ENCODE data around the gene RANBP3L. TPM values are rescaled to one million over a fixed set of nuclear protein-coding genes. Genes with fewer than 3 reads are reported as not detected.

The RANBP3L gene
- total and polyA plus RNA-seq, 9 of the 15 experiments (the other 6 are each of a cell fraction or from before 2014, with no cell fraction given) = 0.01 to 0.06 TPM; not detected in 7

DNA sequence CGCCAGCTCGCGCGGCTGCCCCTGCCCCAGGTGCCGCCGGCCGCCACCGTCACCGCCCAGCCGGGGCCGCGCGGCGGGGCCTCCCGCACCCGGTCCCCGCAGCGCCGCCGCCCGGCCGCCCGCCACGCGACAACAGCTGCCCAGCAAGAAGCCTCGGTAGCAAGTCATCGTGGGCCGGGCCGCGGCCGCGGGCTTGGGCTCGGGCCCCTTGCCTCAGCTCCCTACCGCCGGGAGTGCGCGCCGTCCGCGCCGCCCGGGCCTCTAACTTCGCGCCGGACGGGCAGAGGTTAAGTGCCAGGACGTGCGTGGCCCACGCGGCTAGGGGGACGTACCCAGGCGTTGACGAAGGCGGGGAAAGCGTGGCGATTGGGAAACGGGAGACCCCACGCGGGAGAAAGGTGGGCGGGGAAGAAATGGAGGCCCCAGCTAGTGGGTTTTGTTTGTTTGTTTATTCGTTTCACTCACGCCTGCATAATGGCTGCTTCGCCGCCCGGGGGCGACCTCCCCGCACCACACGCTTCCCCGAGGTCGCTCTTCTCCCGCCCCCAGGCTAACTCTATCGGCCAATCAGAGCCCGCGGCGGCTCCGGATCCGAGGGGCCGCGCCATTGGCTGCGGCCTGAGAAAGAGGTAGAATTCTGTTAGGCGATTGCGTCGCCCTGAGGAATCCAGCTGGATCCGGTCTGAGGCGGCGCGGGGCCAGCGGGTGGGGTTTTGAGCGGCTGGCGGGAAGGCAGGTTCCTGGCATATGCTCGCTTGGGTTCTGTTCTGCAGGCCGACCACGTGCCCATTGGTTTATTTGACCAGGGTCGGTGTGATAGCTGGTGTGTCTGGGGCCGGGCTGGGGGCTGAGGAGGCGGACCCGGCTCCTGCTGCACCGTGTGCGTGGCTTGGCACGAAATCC lies 59.8 kb downstream of the RANBP3L start, which contains the start of gene NADK2 (continued):
- TF ChIP-seq MYC (IDR thresholded peaks at IDR 0.05; ENCODE audit: low read depth, low read length) (peak; percentile 92), MYC (CRISPR knock-in tag; IDR thresholded peaks at IDR 0.05; ENCODE audit: borderline replicate concordance, low read depth) (peak; percentile 76; the same call in 1 of the 2 replicates), SLC30A9 (CRISPR knock-in tag; IDR thresholded peaks at IDR 0.05) (0 out of 2 replicates have a peak, but pooled peaks have one; percentile 37), POLR3G (IDR thresholded peaks at IDR 0.05; ENCODE audit: extremely low read depth, insufficient read length, insufficient replicate concordance) (no peak), HNRNPK (IDR thresholded peaks at IDR 0.05; ENCODE audit: low read depth, low read length, poor library complexity, severe bottlenecking) (peak; percentile 56), SMARCB1 (IDR thresholded peaks at IDR 0.05; ENCODE audit: insufficient read length, low read depth) (no peak), ARID2 (IDR thresholded peaks at IDR 0.05) (no peak), ETV1 (tag; conservative IDR thresholded peaks at IDR 0.05; ENCODE audit: low read depth) (peak; percentile 68; the same call in 1 of the 2 replicates), ZNF764 (CRISPR knock-in tag; IDR thresholded peaks at IDR 0.05; ENCODE audit: low read depth) (no peak), HLTF (IDR thresholded peaks at IDR 0.05) (peak; percentile 27; the same call in 1 of the 2 replicates), ZNF282 (CRISPR knock-in tag; IDR thresholded peaks at IDR 0.05) (peak; percentile 95), RAD21 (CRISPR knock-in tag; conservative IDR thresholded peaks at IDR 0.05 in 1 of 2, IDR thresholded peaks at IDR 0.05 in 1 of 2) (peak; percentile 53 to 65), ZNF12 (CRISPR knock-in tag; IDR thresholded peaks at IDR 0.05) (peak; percentile 72; the same call in 1 of the 2 replicates), ZNF324 (CRISPR knock-in tag; IDR thresholded peaks at IDR 0.05) (peak; percentile 60; the same call in 1 of the 2 replicates), ZNF75A (CRISPR knock-in tag; IDR thresholded peaks at IDR 0.05) (no peak), HDAC8 (tag; IDR thresholded peaks at IDR 0.05) (peak; percentile 96), RBM34 (IDR thresholded peaks at IDR 0.05; ENCODE audit: borderline replicate concordance, insufficient read depth, low read length) (no peak), CCNT2 (IDR thresholded peaks at IDR 0.05; ENCODE audit: borderline replicate concordance, extremely low read depth, insufficient read length, low read depth, low read length) (peak; percentile 17), TOE1 (IDR thresholded peaks at IDR 0.05; ENCODE audit: borderline replicate concordance) (0 out of 2 replicates have a peak, but pooled peaks have one; percentile 57), TOE1 (CRISPR knock-in tag; IDR thresholded peaks at IDR 0.05; ENCODE audit: borderline replicate concordance, low read depth) (no peak)
- TF ChIP-seq, protein P1, sequence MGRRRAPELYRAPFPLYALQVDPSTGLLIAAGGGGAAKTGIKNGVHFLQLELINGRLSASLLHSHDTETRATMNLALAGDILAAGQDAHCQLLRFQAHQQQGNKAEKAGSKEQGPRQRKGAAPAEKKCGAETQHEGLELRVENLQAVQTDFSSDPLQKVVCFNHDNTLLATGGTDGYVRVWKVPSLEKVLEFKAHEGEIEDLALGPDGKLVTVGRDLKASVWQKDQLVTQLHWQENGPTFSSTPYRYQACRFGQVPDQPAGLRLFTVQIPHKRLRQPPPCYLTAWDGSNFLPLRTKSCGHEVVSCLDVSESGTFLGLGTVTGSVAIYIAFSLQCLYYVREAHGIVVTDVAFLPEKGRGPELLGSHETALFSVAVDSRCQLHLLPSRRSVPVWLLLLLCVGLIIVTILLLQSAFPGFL (CRISPR knock-in tag; IDR thresholded peaks at IDR 0.05) = no peak
- TF ChIP-seq, protein P2, sequence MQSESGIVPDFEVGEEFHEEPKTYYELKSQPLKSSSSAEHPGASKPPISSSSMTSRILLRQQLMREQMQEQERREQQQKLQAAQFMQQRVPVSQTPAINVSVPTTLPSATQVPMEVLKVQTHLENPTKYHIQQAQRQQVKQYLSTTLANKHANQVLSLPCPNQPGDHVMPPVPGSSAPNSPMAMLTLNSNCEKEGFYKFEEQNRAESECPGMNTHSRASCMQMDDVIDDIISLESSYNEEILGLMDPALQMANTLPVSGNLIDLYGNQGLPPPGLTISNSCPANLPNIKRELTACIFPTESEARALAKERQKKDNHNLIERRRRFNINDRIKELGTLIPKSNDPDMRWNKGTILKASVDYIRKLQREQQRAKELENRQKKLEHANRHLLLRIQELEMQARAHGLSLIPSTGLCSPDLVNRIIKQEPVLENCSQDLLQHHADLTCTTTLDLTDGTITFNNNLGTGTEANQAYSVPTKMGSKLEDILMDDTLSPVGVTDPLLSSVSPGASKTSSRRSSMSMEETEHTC (IDR thresholded peaks at IDR 0.05) = 0 out of 2 replicates have a peak, but pooled peaks have one; percentile 2
- TF ChIP-seq, protein P3, sequence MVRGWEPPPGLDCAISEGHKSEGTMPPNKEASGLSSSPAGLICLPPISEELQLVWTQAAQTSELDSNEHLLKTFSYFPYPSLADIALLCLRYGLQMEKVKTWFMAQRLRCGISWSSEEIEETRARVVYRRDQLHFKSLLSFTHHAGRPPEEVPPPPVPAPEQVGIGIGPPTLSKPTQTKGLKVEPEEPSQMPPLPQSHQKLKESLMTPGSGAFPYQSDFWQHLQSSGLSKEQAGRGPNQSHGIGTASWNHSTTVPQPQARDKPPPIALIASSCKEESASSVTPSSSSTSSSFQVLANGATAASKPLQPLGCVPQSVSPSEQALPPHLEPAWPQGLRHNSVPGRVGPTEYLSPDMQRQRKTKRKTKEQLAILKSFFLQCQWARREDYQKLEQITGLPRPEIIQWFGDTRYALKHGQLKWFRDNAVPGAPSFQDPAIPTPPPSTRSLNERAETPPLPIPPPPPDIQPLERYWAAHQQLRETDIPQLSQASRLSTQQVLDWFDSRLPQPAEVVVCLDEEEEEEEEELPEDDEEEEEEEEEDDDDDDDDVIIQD (CRISPR knock-in tag; IDR thresholded peaks at IDR 0.05) = 0 out of 2 replicates have a peak, but pooled peaks have one; percentile 23

Measured in K562 (cell line).